ENCODE data around the gene S100A9.

Gene S100A9

GRCh38 chr1:153361480-153362109 lies 3.9 kb downstream of the S100A9 start:
- DNase-seq: no peak

- no peak for DNase-seq
These were observed 4.6 kb downstream of the S100A9 start for GRCh38 chr1:153362187-153362775.

- DNase-seq: no peak
These were observed 6.0 kb downstream of the S100A9 start for GRCh38 chr1:153363641-153364040.

GRCh38 chr1:153364156-153364555 lies 6.5 kb downstream of the S100A9 start:
- DNase-seq: no peak

- DNase-seq: no peak
These were observed 7.4 kb downstream of the S100A9 start for GRCh38 chr1:153364766-153365666.

- DNase-seq: no peak
These were observed 8.0 kb downstream of the S100A9 start for GRCh38 chr1:153365696-153366095.

- DNase-seq: no peak
These were observed 8.6 kb downstream of the S100A9 start for GRCh38 chr1:153366261-153366660.

GRCh38 chr1:153367090-153367489 lies 9.4 kb downstream of the S100A9 start:
- no peak for DNase-seq

- no peak for DNase-seq
These were observed 10.8 kb downstream of the S100A9 start for GRCh38 chr1:153368495-153368894.

- DNase-seq: no peak
These were observed 12.5 kb downstream of the S100A9 start for GRCh38 chr1:153370146-153370545.

GRCh38 chr1:153371231-153371630 lies 13.6 kb downstream of the S100A9 start:
- no peak for DNase-seq

GRCh38 chr1:153372571-153372970 lies 14.9 kb downstream of the S100A9 start:
- no peak for DNase-seq

GRCh38 chr1:153374071-153374470 lies 16.4 kb downstream of the S100A9 start:
- DNase-seq: no peak

GRCh38 chr1:153375511-153375910 lies 17.9 kb downstream of the S100A9 start, which contains the start of gene S100A12:
Gene S100A12, minus strand, starts transcription at chr1:153375621. Its CDS starts 1,029 bp downstream, at chr1:153374592.
- no peak for DNase-seq

- DNase-seq: no peak
These were observed 21.9 kb downstream of the S100A9 start for GRCh38 chr1:153379591-153379990.

- no peak for DNase-seq
These were observed 23.1 kb downstream of the S100A9 start for GRCh38 chr1:153380711-153381110.

- DNase-seq: no peak
These were observed 27.4 kb downstream of the S100A9 start for GRCh38 chr1:153384958-153385580.

GRCh38 chr1:153386500-153386901 lies 28.8 kb downstream of the S100A9 start:
- DNase-seq: no peak

GRCh38 chr1:153387001-153387400 lies 29.3 kb downstream of the S100A9 start:
- no peak for DNase-seq

GRCh38 chr1:153387785-153388184 lies 30.1 kb downstream of the S100A9 start:
- no peak for DNase-seq

- no peak for DNase-seq
These were observed 31.7 kb downstream of the S100A9 start for GRCh38 chr1:153389401-153389800.

- no peak for DNase-seq
These were observed 32.6 kb downstream of the S100A9 start for GRCh38 chr1:153389973-153390879.
